Hepatocyte (in vitro differentiated cells): ENCODE measurements around the gene TMEM168. TPM values are rescaled to one million over a fixed set of nuclear protein-coding genes. Genes with fewer than 3 reads are reported as not detected.
A peak's percentile ranks its signal among the peaks of the same experiment; 100 is the strongest.

Source experiments
- DNase-seq: peaks from one replicate; pipeline ENCODE4 v3.0.0-alpha.2; 2016; ENCODE audit warnings: low spot score
- H2AFZ ChIP-seq: fragments of 200-600 bp; sonication (generic); 2 replicates; pipeline ENCODE4 v1.6.0; 2016; ENCODE audit warnings: antibody characterized with exemption, mild to moderate bottlenecking
- H3K27ac ChIP-seq: fragments of 200-600 bp; sonication (generic); 2 replicates; pipeline ENCODE4 v1.5.1; 2016; ENCODE audit warnings: mild to moderate bottlenecking
- H3K27me3 ChIP-seq: fragments of 200-600 bp; sonication (generic); 2 replicates; pipeline ENCODE4 v1.6.1; 2016
- H3K36me3 ChIP-seq: fragments of 200-600 bp; sonication (generic); replicated peaks from 2 replicates; pipeline ENCODE4 v1.5.1; 2016; ENCODE audit warnings: low read depth; ENCODE audit not compliant: insufficient read depth
- H3K4me1 ChIP-seq: fragments of 200-600 bp; sonication (generic); 2 replicates; pipeline ENCODE4 v1.5.1; 2016; ENCODE audit warnings: mild to moderate bottlenecking, moderate library complexity; ENCODE audit not compliant: insufficient read depth
- H3K4me2 ChIP-seq: fragments of 200-600 bp; sonication (generic); 2 replicates; pipeline ENCODE4 v1.6.0; 2016
- H3K4me3 ChIP-seq: fragments of 200-600 bp; sonication (generic); 2 replicates; pipeline ENCODE4 v1.5.1; 2016; ENCODE audit warnings: mild to moderate bottlenecking
- H3K79me2 ChIP-seq: fragments of 200-600 bp; sonication (generic); 2 replicates; pipeline ENCODE4 v1.6.0; 2017; ENCODE audit warnings: mild to moderate bottlenecking
- H3K9me2 ChIP-seq: fragments of 200-600 bp; sonication (generic); replicated peaks from 2 replicates; pipeline ENCODE4 v1.6.0; 2017; ENCODE audit warnings: mild to moderate bottlenecking; ENCODE audit not compliant: insufficient read depth
- H3K9me3 ChIP-seq: fragments of 200-600 bp; sonication (generic); 2 replicates; pipeline ENCODE4 v1.5.1; 2016; ENCODE audit warnings: low read depth, mild to moderate bottlenecking
- H4K20me1 ChIP-seq: fragments of 200-600 bp; sonication (generic); 2 replicates; pipeline ENCODE4 v1.6.0; 2016; ENCODE audit warnings: mild to moderate bottlenecking; ENCODE audit not compliant: insufficient read depth, poor library complexity, severe bottlenecking
- EZH2 ChIP-seq: fragments of 200-600 bp; sonication (generic); IDR thresholded peaks from 2 replicates; pipeline ENCODE4 v1.6.1; 2016; ENCODE audit warnings: antibody characterized with exemption, mild to moderate bottlenecking, borderline replicate concordance
- EZH2phosphoT487 ChIP-seq: fragments of 200-600 bp; sonication (generic); IDR thresholded peaks from one replicate; pipeline ENCODE4 v1.6.1; 2018; ENCODE audit warnings: antibody characterized with exemption, mild to moderate bottlenecking, low read depth, moderate library complexity; ENCODE audit not compliant: unreplicated experiment, severe bottlenecking
- WGBS: methylation state at CpG from one replicate; pipeline ENCODE4 v1.1.6; 2016; ENCODE audit warnings: low lambda C conversion rate; ENCODE audit errors: missing lambda C conversion rate; 5-methylcytosine and 5-hydroxymethylcytosine counted together
- polyA plus RNA-seq: library from polyadenylated mRNA; unstranded; fragments of >200 nt; fragmentation: Nextera tagmentation; extraction: Ambion mirVana; gene quantifications from 2 replicates; pipeline ENCODE4 v1.2.1, GENCODE V29; 2016
- total RNA-seq: library from RNA; depleted of rRNA; stranded (reverse); fragments of >200 nt; gene quantifications from 2 replicates; pipeline ENCODE4 v1.2.3, GENCODE V29; 2014
- TF ChIP-seq, protein P1 (sequence below): fragments of 200-600 bp; sonication (generic); IDR thresholded peaks from 2 replicates; pipeline ENCODE4 v1.5.1; 2016; ENCODE audit warnings: antibody characterized with exemption, mild to moderate bottlenecking; ENCODE audit not compliant: poor library complexity

Gene TMEM168
- total and polyA plus RNA-seq, 2 experiments from 2014 or later = 18.3 to 25.3 TPM

DNA sequence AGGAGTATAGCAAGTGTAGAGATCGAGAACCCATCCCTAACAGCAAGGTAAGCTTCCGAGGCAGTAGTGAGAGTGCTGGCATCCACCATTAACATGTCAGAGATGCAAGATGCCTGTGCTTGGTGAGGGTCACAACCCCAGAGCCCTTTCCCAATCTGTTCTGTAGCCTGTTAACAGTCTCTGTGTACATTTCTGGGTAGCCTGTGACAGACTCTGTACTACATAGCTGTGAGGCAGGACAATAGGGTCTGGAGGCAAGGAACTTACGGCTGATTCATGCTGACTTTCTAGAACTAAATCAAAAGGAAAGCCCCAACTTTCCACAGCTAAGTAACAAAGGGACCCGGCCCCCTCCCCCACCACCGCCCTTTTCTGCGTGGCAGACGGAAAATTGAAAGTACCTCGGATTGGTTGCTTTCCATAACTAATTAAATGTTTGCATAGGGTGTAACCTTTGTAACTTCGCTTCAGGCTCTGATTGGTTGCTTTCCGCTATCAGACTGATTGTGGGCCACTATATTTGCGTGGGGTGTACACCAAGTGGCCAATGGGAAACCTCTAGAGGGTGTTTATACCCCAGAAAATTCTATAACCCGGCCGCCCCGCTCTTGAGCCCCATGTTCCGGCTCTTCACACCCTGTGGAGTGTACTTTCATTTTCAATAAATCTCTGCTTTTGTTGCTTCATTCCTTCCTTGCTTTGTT is 1.4 kb upstream of the TMEM168 start:
- no peaks in the 10 kb centered on the region for H3K9me2 ChIP-seq
- no peak overlapping the region for H3K4me3 ChIP-seq
- no peak overlapping the region for H2AFZ ChIP-seq
- peaks cover 24% of the 10 kb centered on the region for H3K79me2 ChIP-seq
- no peaks in the 10 kb centered on the region for H3K36me3 ChIP-seq
- no peaks in the 10 kb centered on the region for H4K20me1 ChIP-seq
- no peaks in the 10 kb centered on the region for H3K27me3 ChIP-seq
- H3K4me1 ChIP-seq = peaks cover 13% of the 10 kb centered on the region
- no peak for TF ChIP-seq EZH2phosphoT487
- no peak for TF ChIP-seq EZH2
- TF ChIP-seq, protein P1, sequence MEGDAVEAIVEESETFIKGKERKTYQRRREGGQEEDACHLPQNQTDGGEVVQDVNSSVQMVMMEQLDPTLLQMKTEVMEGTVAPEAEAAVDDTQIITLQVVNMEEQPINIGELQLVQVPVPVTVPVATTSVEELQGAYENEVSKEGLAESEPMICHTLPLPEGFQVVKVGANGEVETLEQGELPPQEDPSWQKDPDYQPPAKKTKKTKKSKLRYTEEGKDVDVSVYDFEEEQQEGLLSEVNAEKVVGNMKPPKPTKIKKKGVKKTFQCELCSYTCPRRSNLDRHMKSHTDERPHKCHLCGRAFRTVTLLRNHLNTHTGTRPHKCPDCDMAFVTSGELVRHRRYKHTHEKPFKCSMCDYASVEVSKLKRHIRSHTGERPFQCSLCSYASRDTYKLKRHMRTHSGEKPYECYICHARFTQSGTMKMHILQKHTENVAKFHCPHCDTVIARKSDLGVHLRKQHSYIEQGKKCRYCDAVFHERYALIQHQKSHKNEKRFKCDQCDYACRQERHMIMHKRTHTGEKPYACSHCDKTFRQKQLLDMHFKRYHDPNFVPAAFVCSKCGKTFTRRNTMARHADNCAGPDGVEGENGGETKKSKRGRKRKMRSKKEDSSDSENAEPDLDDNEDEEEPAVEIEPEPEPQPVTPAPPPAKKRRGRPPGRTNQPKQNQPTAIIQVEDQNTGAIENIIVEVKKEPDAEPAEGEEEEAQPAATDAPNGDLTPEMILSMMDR = no peak
- 96% methylated on average over 14 of the region's 15 CpGs for WGBS
- no peak overlapping the region for H3K4me2 ChIP-seq
- no peak for DNase-seq
- no peaks in the 10 kb centered on the region for H3K9me3 ChIP-seq
- H3K27ac ChIP-seq = no peak overlapping the region

DNA sequence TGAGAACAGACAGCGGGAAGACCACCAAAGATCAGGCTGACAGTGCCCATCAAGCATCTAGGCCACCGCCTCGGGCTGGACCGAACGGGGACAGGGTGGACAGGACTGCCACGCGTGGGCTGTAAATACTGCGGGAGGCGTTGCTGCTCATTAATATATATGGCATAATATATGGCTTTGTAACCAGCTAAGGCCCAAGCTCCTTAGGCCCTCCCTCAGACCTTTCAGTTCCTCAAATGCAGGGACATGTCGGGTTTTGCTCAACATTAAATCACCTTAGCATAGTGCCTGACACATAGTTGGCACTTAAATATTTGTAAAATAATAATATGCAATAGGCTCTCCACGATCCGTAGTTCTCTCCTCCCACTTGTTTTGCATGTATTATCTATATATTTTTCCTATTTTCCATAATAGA is 402 bp upstream of the TMEM168 start:
- 57% methylated on average over 12 of the region's 12 CpGs for WGBS
- H3K4me2 ChIP-seq = peak overlapping the region; percentile 80
- H4K20me1 ChIP-seq = no peaks in the 10 kb centered on the region
- TF ChIP-seq EZH2 (no peak), EZH2phosphoT487 (no peak)
- TF ChIP-seq, protein P1 = no peak
- no peaks in the 10 kb centered on the region for H3K9me3 ChIP-seq
- peak overlapping the region; percentile 64 for H3K4me3 ChIP-seq
- H3K27me3 ChIP-seq = no peaks in the 10 kb centered on the region
- no peaks in the 10 kb centered on the region for H3K36me3 ChIP-seq
- peaks cover 34% of the 10 kb centered on the region for H3K79me2 ChIP-seq
- H3K4me1 ChIP-seq = peaks cover 13% of the 10 kb centered on the region
- DNase-seq = no peak
- H2AFZ ChIP-seq = peak overlapping the region; percentile 84
- no peaks in the 10 kb centered on the region for H3K9me2 ChIP-seq
- H3K27ac ChIP-seq = peak overlapping the region; percentile 94

DNA sequence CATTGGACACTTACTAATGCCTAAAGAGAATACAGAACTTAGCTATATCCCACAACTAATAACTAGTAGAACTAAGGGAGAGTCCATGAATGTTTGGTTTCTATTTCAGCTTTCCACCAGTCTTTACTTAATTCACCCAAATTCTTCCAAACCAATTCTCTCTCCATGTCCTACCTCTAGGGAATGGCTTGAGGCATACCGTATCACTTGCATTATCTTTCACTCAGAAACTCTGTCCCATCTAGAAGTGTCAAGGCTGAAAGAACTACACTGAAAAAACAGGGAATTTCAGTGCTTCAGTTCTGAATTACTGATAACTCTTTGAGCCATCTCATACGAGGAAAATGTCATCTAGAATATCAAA is 758 bp downstream of the TMEM168 start:
- Histone ChIP-seq H4K20me1 (no peaks in the 10 kb centered on the region), H3K9me3 (no peaks in the 10 kb centered on the region), H2AFZ (peak overlapping the region; percentile 84), H3K4me2 (peak overlapping the region; percentile 80), H3K9me2 (no peaks in the 10 kb centered on the region), H3K36me3 (no peaks in the 10 kb centered on the region), H3K4me3 (peak overlapping the region; percentile 64), H3K4me1 (peaks cover 13% of the 10 kb centered on the region), H3K79me2 (peaks cover 43% of the 10 kb centered on the region), H3K27me3 (no peaks in the 10 kb centered on the region), H3K27ac (peak overlapping the region; percentile 94)
- no peak for DNase-seq
- WGBS = 10% methylated on average over 2 of the region's 2 CpGs
- TF ChIP-seq EZH2phosphoT487 (no peak), EZH2 (no peak)
- TF ChIP-seq, protein P1 = no peak
